ENCODE data around the gene TRAPPC10. TPM values are rescaled to one million over a fixed set of nuclear protein-coding genes. Genes with fewer than 3 reads are reported as not detected.

The TRAPPC10 gene
- total RNA-seq, 1 experiment from 2014 or later, result 39.3 TPM

Other genes starting within 250 kb of the TRAPPC10 start
- gene CSTB, start 236.0 kb upstream of the TRAPPC10 start, total RNA-seq (2022), result 60.5 and 75.0 TPM in 2 replicates
- 43.7 and 56.0 TPM in 2 replicates for gene RRP1, start 222.7 kb upstream of the TRAPPC10 start, total RNA-seq (2022)
- gene AGPAT3, start 147.1 kb upstream of the TRAPPC10 start, total RNA-seq (2022), result 58.3 and 70.6 TPM in 2 replicates
- 11.2 and 16.5 TPM in 2 replicates for gene PWP2, start 95.1 kb downstream of the TRAPPC10 start, total RNA-seq (2022)
- 29.7 and 34.4 TPM in 2 replicates for gene GATD3, start 121.4 kb downstream of the TRAPPC10 start, total RNA-seq (2022)
- 1.2 and 1.5 TPM in 2 replicates for gene ICOSLG, start 228.6 kb downstream of the TRAPPC10 start, total RNA-seq (2022)
- gene DNMT3L, start 249.6 kb downstream of the TRAPPC10 start, total RNA-seq (2022), result not detected in 2 replicates

Measured in MCF 10A (cell line).